Transverse colon (tissue), 4 donors: ENCODE measurements around the gene PRELID3B.

Source experiments
- CTCF ChIP-seq, 5 experiments: fragments of 200-600 bp in 3 of 5; fragments of 450-650 bp in 2 of 5; sonication (generic) in 3 of 5; IDR thresholded peaks; 1 replicate in 2 of 5; 2 replicates in 3 of 5; pipeline ENCODE4 v1.5.1; 2016 to 2017; ENCODE audit warnings: antibody characterized with exemption in 5 of 5, inconsistent platforms in 3 of 5, mild to moderate bottlenecking in 2 of 5, moderate library complexity in 1 of 5
- EP300 ChIP-seq: sonication (generic); formaldehyde crosslinking; IDR thresholded peaks from one replicate; pipeline ENCODE4 v1.6.1; 2017; ENCODE audit warnings: antibody characterized with exemption, low read depth
- POLR2A ChIP-seq: fragments of 450-650 bp; IDR thresholded peaks from one replicate; pipeline ENCODE4 v1.6.1; 2016; ENCODE audit warnings: antibody characterized with exemption, mild to moderate bottlenecking, moderate library complexity
- POLR2AphosphoS5 ChIP-seq, 3 donors: sonication (generic); formaldehyde crosslinking; IDR thresholded peaks; one replicate each; pipeline ENCODE4 v1.6.1; 2016; ENCODE audit warnings: antibody characterized with exemption in 3 of 3

GRCh38 chr20:59069026-59069425 is 26.4 kb upstream of the PRELID3B start:
- no peak for TF ChIP-seq CTCF (IDR thresholded peaks at IDR 0.05)
- TF ChIP-seq EP300, result no peak
- no peak for TF ChIP-seq POLR2A
- no peak for TF ChIP-seq POLR2AphosphoS5 (IDR thresholded peaks at IDR 0.05)
